Hepatocyte (in vitro differentiated cells): Measurements from ENCODE around the gene HSPA1A. TPM values are rescaled to one million over a fixed set of nuclear protein-coding genes. Genes with fewer than 3 reads are reported as not detected.

Experiments used
- DNase-seq: peaks from one replicate; pipeline ENCODE4 v3.0.0-alpha.2; 2016; ENCODE audit warnings: low spot score
- H2AFZ ChIP-seq: fragments of 200-600 bp; sonication (generic); 2 replicates; pipeline ENCODE4 v1.6.0; 2016; ENCODE audit warnings: antibody characterized with exemption, mild to moderate bottlenecking
- H3K27ac ChIP-seq: fragments of 200-600 bp; sonication (generic); 2 replicates; pipeline ENCODE4 v1.5.1; 2016; ENCODE audit warnings: mild to moderate bottlenecking
- H3K27me3 ChIP-seq: fragments of 200-600 bp; sonication (generic); 2 replicates; pipeline ENCODE4 v1.6.1; 2016
- H3K36me3 ChIP-seq: fragments of 200-600 bp; sonication (generic); replicated peaks from 2 replicates; pipeline ENCODE4 v1.5.1; 2016; ENCODE audit warnings: low read depth; ENCODE audit not compliant: insufficient read depth
- H3K4me1 ChIP-seq: fragments of 200-600 bp; sonication (generic); 2 replicates; pipeline ENCODE4 v1.5.1; 2016; ENCODE audit warnings: mild to moderate bottlenecking, moderate library complexity; ENCODE audit not compliant: insufficient read depth
- H3K4me2 ChIP-seq: fragments of 200-600 bp; sonication (generic); 2 replicates; pipeline ENCODE4 v1.6.0; 2016
- H3K4me3 ChIP-seq: fragments of 200-600 bp; sonication (generic); 2 replicates; pipeline ENCODE4 v1.5.1; 2016; ENCODE audit warnings: mild to moderate bottlenecking
- H3K79me2 ChIP-seq: fragments of 200-600 bp; sonication (generic); 2 replicates; pipeline ENCODE4 v1.6.0; 2017; ENCODE audit warnings: mild to moderate bottlenecking
- H3K9me2 ChIP-seq: fragments of 200-600 bp; sonication (generic); replicated peaks from 2 replicates; pipeline ENCODE4 v1.6.0; 2017; ENCODE audit warnings: mild to moderate bottlenecking; ENCODE audit not compliant: insufficient read depth
- H3K9me3 ChIP-seq: fragments of 200-600 bp; sonication (generic); 2 replicates; pipeline ENCODE4 v1.5.1; 2016; ENCODE audit warnings: low read depth, mild to moderate bottlenecking
- H4K20me1 ChIP-seq: fragments of 200-600 bp; sonication (generic); 2 replicates; pipeline ENCODE4 v1.6.0; 2016; ENCODE audit warnings: mild to moderate bottlenecking; ENCODE audit not compliant: insufficient read depth, poor library complexity, severe bottlenecking
- EZH2 ChIP-seq: fragments of 200-600 bp; sonication (generic); IDR thresholded peaks from 2 replicates; pipeline ENCODE4 v1.6.1; 2016; ENCODE audit warnings: antibody characterized with exemption, mild to moderate bottlenecking, borderline replicate concordance
- EZH2phosphoT487 ChIP-seq: fragments of 200-600 bp; sonication (generic); IDR thresholded peaks from one replicate; pipeline ENCODE4 v1.6.1; 2018; ENCODE audit warnings: antibody characterized with exemption, mild to moderate bottlenecking, low read depth, moderate library complexity; ENCODE audit not compliant: unreplicated experiment, severe bottlenecking
- WGBS: methylation state at CpG from one replicate; pipeline ENCODE4 v1.1.6; 2016; ENCODE audit warnings: low lambda C conversion rate; ENCODE audit errors: missing lambda C conversion rate; 5-methylcytosine and 5-hydroxymethylcytosine counted together
- polyA plus RNA-seq: library from polyadenylated mRNA; unstranded; fragments of >200 nt; fragmentation: Nextera tagmentation; extraction: Ambion mirVana; gene quantifications from 2 replicates; pipeline ENCODE4 v1.2.1, GENCODE V29; 2016
- total RNA-seq: library from RNA; depleted of rRNA; stranded (reverse); fragments of >200 nt; gene quantifications from 2 replicates; pipeline ENCODE4 v1.2.3, GENCODE V29; 2014
- TF ChIP-seq, protein P1 (sequence below): fragments of 200-600 bp; sonication (generic); IDR thresholded peaks from 2 replicates; pipeline ENCODE4 v1.5.1; 2016; ENCODE audit warnings: antibody characterized with exemption, mild to moderate bottlenecking; ENCODE audit not compliant: poor library complexity

The HSPA1A gene
- total and polyA plus RNA-seq, 2 experiments from 2014 or later = 82.2 to 83.3 TPM

DNA sequence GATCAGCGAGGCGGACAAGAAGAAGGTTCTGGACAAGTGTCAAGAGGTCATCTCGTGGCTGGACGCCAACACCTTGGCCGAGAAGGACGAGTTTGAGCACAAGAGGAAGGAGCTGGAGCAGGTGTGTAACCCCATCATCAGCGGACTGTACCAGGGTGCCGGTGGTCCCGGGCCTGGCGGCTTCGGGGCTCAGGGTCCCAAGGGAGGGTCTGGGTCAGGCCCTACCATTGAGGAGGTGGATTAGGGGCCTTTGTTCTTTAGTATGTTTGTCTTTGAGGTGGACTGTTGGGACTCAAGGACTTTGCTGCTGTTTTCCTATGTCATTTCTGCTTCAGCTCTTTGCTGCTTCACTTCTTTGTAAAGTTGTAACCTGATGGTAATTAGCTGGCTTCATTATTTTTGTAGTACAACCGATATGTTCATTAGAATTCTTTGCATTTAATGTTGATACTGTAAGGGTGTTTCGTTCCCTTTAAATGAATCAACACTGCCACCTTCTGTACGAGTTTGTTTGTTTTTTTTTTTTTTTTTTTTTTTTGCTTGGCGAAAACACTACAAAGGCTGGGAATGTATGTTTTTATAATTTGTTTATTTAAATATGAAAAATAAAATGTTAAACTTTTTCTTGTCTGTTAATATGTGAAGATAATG lies 14.4 kb downstream of the HSPA1A start:
- Histone ChIP-seq H3K36me3 (no peaks in the 10 kb centered on the region), H3K4me2 (peak overlapping the region; percentile 85), H3K79me2 (peaks cover 37% of the 10 kb centered on the region), H4K20me1 (no peaks in the 10 kb centered on the region), H2AFZ (peak overlapping the region; percentile 41), H3K4me1 (peaks cover 31% of the 10 kb centered on the region), H3K9me2 (no peaks in the 10 kb centered on the region), H3K27ac (peak overlapping the region; percentile 86), H3K9me3 (no peaks in the 10 kb centered on the region), H3K27me3 (no peaks in the 10 kb centered on the region), H3K4me3 (peak overlapping the region; percentile 75)
- peak; percentile 46 for DNase-seq
- 5% methylated on average over 15 of the region's 15 CpGs for WGBS
- no peak for TF ChIP-seq EZH2
- TF ChIP-seq, protein P1, sequence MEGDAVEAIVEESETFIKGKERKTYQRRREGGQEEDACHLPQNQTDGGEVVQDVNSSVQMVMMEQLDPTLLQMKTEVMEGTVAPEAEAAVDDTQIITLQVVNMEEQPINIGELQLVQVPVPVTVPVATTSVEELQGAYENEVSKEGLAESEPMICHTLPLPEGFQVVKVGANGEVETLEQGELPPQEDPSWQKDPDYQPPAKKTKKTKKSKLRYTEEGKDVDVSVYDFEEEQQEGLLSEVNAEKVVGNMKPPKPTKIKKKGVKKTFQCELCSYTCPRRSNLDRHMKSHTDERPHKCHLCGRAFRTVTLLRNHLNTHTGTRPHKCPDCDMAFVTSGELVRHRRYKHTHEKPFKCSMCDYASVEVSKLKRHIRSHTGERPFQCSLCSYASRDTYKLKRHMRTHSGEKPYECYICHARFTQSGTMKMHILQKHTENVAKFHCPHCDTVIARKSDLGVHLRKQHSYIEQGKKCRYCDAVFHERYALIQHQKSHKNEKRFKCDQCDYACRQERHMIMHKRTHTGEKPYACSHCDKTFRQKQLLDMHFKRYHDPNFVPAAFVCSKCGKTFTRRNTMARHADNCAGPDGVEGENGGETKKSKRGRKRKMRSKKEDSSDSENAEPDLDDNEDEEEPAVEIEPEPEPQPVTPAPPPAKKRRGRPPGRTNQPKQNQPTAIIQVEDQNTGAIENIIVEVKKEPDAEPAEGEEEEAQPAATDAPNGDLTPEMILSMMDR = peak; percentile 62
- no peak for TF ChIP-seq EZH2phosphoT487

DNA sequence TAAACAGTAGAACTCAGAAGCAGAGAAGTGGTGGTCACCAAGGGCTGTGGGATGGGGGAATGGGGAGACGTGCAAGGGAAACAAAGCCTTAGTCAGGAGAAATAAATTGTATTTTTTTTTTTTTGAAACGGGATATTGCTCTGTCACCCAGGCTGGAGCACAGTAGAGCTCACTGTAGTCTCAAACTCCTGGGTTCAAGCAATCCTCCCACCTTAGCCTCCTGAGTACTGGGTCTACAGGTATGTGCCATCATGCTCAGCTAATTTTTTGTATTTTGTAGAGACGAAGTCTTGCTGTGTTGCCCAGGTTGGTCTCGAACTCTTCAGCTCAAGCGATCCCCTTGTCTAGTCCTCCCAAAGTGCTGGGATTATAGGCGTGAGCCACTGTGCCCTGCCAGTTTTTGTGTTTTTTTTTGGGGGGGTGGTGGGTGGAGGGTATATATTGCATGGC lies 15.6 kb downstream of the HSPA1A start:
- TF ChIP-seq EZH2phosphoT487 (no peak), EZH2 (no peak)
- TF ChIP-seq, protein P1 = no peak
- Histone ChIP-seq H3K4me1 (peaks cover 22% of the 10 kb centered on the region), H3K79me2 (peaks cover 48% of the 10 kb centered on the region), H3K9me3 (no peaks in the 10 kb centered on the region), H3K9me2 (no peaks in the 10 kb centered on the region), H3K4me3 (peak overlapping the region; percentile 75), H3K4me2 (peak overlapping the region; percentile 85), H3K27me3 (no peaks in the 10 kb centered on the region), H4K20me1 (no peaks in the 10 kb centered on the region), H3K36me3 (no peaks in the 10 kb centered on the region), H2AFZ (peak overlapping the region; percentile 41), H3K27ac (peak overlapping the region; percentile 86)
- WGBS = 74% methylated on average over 6 of the region's 6 CpGs
- DNase-seq = no peak

DNA sequence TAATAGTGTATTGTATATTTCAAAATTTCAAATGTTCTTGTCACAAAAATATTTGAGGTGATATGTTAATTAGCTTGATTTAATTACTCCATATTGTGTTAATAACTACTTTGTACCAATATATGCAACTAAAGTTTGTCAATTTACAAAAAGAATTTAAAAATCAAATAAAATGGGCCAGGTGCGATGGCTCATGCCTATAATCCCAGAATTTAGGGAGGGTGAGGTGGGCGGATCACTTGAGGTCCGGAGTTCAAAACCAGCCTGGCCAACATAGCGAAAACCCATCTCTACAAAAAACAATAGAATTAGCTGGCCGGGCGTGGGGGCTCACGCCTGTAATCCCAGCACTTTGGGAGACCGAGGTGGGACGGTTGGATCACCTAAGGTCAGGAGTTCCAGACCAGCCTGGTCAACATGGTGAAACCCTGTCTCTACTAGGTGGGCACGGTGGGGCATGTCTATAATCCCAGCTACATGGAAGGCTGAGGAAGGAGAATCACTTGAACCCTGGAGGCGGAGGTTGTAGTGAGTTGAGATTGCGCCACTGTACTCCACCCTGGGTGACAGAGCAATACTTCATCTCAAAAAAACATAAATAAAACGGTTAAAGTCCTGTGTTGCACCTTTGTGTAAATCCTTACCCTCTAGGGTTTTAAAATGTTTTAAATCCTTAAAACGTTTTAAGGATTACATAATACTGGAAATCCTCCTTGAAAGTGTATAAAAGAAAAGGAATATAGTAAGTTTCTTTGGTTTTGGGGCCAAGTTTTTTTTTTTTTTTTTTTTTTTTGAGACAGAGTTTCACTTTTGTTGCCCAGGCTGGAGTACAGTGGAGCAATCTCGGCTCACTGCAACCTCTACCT lies 16.2 kb downstream of the HSPA1A start:
- Histone ChIP-seq H3K4me2 (peak overlapping the region; percentile 85), H3K9me3 (no peaks in the 10 kb centered on the region), H2AFZ (no peak overlapping the region), H3K79me2 (peaks cover 54% of the 10 kb centered on the region), H3K27me3 (no peaks in the 10 kb centered on the region), H3K36me3 (no peaks in the 10 kb centered on the region), H3K4me3 (peak overlapping the region; percentile 75), H3K9me2 (no peaks in the 10 kb centered on the region), H3K27ac (peak overlapping the region; percentile 86), H3K4me1 (peaks cover 15% of the 10 kb centered on the region), H4K20me1 (peaks cover 4% of the 10 kb centered on the region)
- TF ChIP-seq EZH2phosphoT487 = no peak
- no peak for TF ChIP-seq EZH2
- TF ChIP-seq, protein P1 = no peak
- DNase-seq = no peak
- 92% methylated on average over 15 of the region's 15 CpGs for WGBS
